Endothelial cell of umbilical vein (primary cell): ENCODE data around the gene ZNF407.

Experiments
- EZH2 ChIP-seq: IDR thresholded peaks from 2 replicates; pipeline ENCODE4 v1.6.1; 2012; ENCODE audit warnings: borderline replicate concordance, low read depth, mild to moderate bottlenecking, moderate library complexity, low read length, inconsistent platforms; ENCODE audit not compliant: severe bottlenecking
- FOS ChIP-seq: IDR thresholded peaks from 2 replicates; pipeline ENCODE4 v1.6.1; 2011; ENCODE audit warnings: mild to moderate bottlenecking, low read length, moderate library complexity, borderline replicate concordance; ENCODE audit not compliant: insufficient read depth
- MYC ChIP-seq: IDR thresholded peaks from one replicate; pipeline ENCODE4 v1.6.1; 2011; ENCODE audit warnings: mild to moderate bottlenecking, low read depth, low read length
- POLR2A ChIP-seq: IDR thresholded peaks from 2 replicates; pipeline ENCODE4 v1.6.1; 2012; ENCODE audit warnings: low read depth, mild to moderate bottlenecking, control low read depth, low read length
- POLR2AphosphoS5 ChIP-seq: IDR thresholded peaks from 2 replicates; pipeline ENCODE4 v1.6.1; 2012; ENCODE audit warnings: low read depth, mild to moderate bottlenecking, control low read depth, low read length, moderate library complexity; ENCODE audit not compliant: insufficient read depth
- TF ChIP-seq, protein P1 (sequence below), 2 donors: IDR thresholded peaks; 1 replicate in 1 of 2; 2 replicates in 1 of 2; pipeline ENCODE4 v1.5.1; 2011; ENCODE audit warnings: low read length in 2 of 2, mild to moderate bottlenecking in 2 of 2, moderate library complexity in 2 of 2, control low read depth in 1 of 2, inconsistent platforms in 1 of 2, low read depth in 1 of 2; ENCODE audit not compliant: insufficient read depth in 1 of 2; ENCODE audit errors: extremely low read depth in 1 of 2
- TF ChIP-seq, protein P2 (sequence below): IDR thresholded peaks from 2 replicates; pipeline ENCODE4 v1.6.1; 2011; ENCODE audit not compliant: insufficient read depth, insufficient read length

DNA sequence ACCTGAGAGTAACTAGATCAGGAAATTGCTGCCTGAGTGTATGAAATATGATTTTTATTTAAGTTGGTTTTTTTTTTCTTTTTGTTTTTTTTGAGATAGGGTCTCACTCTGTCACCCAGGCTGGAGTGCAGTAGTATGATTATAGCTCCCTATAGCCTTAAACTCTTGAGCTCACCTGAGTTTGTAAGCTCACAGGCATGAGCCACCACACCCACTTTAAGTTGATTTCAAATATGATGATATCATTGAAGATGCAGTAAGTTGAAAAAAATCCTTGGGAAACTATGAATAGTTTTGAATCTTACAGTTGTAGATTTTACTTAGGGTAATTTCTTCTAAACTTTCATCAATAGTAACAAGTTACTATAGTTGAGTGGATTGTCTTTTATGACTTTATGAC, 234.7 kb downstream of the ZNF407 start:
- TF ChIP-seq, protein P1, sequence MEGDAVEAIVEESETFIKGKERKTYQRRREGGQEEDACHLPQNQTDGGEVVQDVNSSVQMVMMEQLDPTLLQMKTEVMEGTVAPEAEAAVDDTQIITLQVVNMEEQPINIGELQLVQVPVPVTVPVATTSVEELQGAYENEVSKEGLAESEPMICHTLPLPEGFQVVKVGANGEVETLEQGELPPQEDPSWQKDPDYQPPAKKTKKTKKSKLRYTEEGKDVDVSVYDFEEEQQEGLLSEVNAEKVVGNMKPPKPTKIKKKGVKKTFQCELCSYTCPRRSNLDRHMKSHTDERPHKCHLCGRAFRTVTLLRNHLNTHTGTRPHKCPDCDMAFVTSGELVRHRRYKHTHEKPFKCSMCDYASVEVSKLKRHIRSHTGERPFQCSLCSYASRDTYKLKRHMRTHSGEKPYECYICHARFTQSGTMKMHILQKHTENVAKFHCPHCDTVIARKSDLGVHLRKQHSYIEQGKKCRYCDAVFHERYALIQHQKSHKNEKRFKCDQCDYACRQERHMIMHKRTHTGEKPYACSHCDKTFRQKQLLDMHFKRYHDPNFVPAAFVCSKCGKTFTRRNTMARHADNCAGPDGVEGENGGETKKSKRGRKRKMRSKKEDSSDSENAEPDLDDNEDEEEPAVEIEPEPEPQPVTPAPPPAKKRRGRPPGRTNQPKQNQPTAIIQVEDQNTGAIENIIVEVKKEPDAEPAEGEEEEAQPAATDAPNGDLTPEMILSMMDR (IDR thresholded peaks at IDR 0.05; ENCODE audit: extremely low read depth in 1 of 2, insufficient read depth in 1 of 2, low read depth in 1 of 2, low read length in 2 of 2): no peak
- no peak for TF ChIP-seq POLR2AphosphoS5
- no peak for TF ChIP-seq POLR2A
- no peak for TF ChIP-seq FOS
- TF ChIP-seq, protein P2, sequence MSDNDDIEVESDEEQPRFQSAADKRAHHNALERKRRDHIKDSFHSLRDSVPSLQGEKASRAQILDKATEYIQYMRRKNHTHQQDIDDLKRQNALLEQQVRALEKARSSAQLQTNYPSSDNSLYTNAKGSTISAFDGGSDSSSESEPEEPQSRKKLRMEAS: no peak
- no peak for TF ChIP-seq MYC
- TF ChIP-seq EZH2: no peak
